NCI-H146 treated with DMSO at 0.1 percent for 48 hours (cell line): ENCODE results near the gene ABCF1.
A peak's percentile ranks its signal among the peaks of the same experiment; 100 is the strongest.

ENCODE experiments used
- DNase-seq: peaks from one replicate; lab custom pipeline; 2025; ENCODE audit not compliant: unreplicated experiment; lab: John Stamatoyannopoulos, UW

Gene ABCF1

DNA sequence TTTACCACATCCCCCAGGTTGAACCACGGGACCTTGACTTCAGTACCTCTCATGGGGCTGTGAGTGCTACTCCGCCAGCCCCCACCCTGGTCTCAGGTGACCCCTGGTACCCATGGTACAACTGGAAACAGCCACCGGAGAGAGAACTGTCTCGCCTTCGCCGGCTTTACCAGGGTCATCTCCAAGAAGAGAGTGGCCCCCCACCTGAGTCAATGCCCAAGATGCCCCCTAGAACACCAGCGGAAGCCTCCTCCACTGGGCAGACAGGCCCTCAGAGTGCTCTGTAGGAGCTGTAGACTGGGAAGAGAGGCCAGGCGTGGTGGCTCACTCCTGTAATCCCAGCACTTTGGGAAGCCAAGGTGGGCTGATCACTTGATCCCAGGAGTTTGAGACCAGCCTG, 54.3 kb downstream of the ABCF1 start:
- no peak for DNase-seq

DNA sequence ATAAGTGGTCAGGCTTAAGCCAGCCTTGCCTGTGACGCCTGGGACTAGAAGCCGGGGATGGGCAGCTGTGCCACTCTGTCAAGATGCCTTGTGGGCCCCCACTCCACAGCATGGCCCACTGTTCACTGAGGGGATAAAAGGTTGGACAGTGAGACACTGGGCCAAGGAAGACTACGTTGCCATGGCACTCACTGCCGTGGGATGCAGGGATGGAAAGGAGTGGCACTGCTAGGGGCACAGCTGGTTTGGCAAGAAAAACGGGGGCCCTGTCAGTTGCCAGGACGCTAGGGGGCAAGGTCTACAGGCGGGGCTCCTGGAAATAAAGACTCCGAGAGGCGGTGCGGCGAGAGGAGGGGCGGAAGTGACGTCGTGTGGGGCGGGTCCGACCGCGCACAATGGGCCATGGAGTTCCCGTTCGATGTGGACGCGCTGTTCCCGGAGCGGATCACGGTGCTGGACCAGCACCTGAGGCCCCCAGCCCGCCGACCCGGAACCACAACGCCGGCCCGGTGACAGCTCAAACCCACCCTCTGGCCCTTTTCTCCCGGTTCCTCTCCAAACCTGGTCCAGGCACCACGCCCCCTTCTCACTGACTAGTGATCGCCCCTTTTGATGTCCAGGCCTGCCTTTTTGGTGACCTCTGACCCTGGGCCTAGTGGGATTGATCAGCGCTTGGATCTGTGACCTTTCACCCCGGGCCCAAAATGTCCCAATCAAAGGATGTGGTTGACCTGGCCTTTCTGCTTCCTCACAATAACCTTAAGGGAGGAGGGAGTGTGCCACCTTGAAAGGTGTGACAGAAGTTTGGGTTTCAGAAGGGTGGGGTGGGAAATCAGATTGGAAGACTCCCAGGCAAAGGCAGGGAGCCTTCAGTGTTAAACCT, 55.5 kb downstream of the ABCF1 start, which contains the start of gene ATAT1:
TSS of gene ATAT1 (plus strand) at position 391 of the 883 bp plus-strand sequence.
- peak; percentile 59 for DNase-seq

DNA sequence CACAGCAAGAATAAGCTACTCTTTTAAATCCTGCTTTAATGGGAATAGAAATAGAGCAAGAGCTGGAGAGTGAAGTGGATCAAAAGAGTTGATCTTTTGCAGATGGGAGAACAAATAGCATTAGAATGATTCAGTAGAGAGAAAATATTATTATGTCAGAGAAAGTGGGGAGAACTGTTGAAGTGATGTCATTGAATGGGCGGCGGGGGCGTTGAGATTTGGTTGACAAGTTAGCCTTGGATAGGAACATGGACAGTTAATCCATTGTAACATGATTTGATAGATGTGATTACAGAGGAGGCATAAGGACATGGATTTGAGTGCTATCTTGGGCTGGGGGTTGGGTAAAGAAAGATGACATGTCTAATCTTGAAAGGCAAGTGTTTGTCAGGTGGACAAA, 64.6 kb downstream of the ABCF1 start:
- DNase-seq: no peak

DNA sequence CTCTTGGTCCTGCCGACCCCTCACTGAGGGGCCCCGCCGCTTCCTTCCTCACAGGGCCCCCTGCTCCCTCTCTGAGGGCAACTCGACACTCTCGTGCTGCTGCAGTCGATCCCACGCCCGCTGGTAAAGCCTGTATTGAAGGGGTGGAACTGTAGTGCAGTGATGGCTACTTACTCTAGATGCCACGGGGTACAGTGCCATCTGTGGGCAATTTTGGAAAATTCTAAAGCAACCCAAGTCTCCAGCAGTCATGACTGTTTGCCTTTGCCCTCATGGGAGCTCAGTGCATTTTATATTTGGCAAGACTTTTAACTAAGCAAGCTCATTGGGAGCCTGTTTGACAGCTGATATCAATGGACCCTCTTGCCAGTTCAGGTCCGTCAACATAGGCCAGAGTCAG, 69.2 kb downstream of the ABCF1 start:
- DNase-seq: no peak

DNA sequence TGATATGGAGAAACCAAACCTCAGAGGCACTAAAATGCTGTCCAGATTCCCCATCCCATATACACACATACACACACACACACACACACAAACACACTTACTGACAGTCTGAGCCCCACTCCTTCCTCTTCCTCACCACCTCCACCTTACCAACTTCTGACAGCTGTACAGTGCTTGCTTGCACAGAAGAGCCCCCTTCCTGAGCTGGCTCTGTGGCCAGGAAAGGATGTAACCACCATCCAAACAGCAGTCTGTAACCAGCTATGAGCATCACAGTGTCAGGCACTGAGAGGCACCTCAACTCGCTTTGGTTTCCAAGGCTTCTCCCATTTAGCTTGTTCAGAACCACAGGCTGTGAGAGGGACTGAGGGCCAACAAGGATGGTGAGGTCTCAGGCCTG, 69.8 kb downstream of the ABCF1 start:
- no peak for DNase-seq
